Colon (tissue), 2 donors: ENCODE data around the gene PPP1R7.
"Not testable (repeated sequence)": the region's sequence is repeated elsewhere in the genome, so short reads cannot be mapped to it uniquely, and the experiment has no call there.

Source experiments
- FAIRE-seq: peaks from 2 replicates; lab custom pipeline; 2012; peaks lifted over from hg19 to GRCh38; lab: Jason Lieb, UNC
- donor health status: control.
- donor health status: control.

Gene PPP1R7

DNA sequence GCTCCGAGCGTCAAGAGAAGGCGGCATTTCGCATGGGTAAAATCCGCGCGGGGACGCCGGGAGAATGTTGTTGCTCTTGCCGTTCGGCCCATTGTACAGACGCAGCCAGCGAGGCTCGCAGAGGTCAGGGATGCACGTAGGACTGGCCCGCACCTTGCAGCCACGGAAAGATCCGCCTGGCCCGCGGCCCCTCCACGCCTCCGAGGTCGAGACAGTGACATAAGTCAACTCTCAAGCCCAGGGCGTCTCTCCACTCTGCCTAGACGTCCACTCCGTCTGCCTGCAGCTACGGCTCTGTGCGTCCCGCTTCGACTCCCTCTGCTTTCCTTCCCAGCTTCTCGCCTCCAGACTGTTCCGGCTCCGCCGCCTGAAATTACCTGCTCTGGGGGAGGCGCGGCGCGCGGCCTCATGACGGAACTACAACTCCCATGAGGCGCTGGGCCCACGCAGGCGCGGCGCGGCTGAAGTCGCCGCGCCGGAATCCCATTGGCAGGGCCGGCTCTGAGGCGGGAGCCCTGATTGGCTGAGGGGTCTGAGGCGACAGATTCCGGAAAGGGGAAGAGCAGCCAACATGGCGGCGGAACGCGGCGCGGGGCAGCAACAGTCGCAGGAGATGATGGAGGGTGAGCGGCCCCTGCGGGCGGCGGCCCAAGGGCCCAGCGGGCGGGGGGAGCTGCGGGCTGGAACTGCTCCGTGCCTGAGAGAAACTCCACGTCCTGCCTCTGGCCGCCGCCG lies at the start of gene PPP1R7:
TSS of gene PPP1R7 (plus strand) at position 543 of the 735 bp plus-strand sequence. CDS start at position 572, 29 bp downstream.
- FAIRE-seq, result no peak

- no peak for FAIRE-seq
These were observed 47.9 kb upstream of the PPP1R7 start, which contains the start of gene MTERF4 for GRCh38 chr2:241102239-241102803. MTERF4 (minus strand) TSS chr2:241102287; CDS start chr2:241102273, 14 bp downstream.

GRCh38 chr2:241103176-241103595 lies 47.1 kb upstream of the PPP1R7 start:
- no peak for FAIRE-seq

DNA sequence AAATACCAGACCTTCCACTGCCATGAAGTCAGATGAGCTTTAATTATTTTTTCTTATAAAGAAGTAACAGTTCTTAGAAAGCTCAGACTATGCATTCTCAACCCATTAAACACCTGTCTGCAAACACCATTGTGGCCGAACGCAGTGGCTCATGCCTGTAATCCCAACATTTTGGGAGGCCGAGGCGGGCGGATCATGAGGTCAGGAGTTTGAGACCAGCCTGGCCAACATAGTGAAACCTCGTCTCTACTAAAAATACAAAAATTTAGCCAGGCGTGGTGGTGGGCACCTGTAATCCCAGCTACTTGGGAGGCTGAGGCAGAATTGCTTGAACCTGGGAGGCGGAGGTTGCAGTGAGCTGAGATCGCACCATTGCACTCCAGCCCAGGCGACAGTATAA lies 45.7 kb upstream of the PPP1R7 start:
- FAIRE-seq, result not testable (repeated sequence)

GRCh38 chr2:241105641-241106040 lies 44.6 kb upstream of the PPP1R7 start:
- FAIRE-seq, result no peak

DNA sequence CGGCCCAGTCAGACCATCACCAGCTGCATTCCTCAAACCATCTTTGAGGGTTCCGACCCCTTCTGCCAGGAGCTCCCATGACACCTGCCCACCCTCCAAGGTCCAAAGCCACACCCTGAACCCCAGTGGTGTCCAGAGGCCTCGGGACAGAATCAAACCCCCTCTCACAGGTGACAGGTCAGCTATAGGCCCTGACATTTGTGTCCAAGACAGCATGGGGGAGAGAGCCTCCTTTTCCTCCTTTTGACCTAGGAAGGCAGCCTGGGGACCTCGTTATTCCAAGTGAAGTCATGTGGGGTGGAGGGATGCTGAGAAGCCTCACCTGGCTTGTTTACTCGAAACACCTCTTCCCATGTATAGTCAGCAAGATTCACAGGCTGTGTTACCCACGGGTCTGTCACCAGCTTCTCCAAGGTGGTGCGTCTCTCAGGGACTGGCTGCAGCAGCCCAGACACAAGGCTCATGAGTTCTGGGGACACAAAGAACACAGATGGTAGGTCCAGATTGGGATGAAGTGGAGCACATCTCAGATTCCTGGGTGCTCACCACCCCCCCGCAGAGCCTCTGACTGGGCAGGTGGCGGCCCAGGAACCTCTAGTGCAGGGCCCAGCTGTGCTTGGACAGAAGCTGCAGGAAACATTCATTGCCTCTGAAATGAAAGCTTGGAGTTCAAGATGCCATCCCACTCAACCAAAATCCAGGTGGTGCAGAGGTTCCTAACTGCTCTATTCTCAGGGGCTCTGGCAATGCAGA lies 43.1 kb upstream of the PPP1R7 start:
- FAIRE-seq, result no peak

DNA sequence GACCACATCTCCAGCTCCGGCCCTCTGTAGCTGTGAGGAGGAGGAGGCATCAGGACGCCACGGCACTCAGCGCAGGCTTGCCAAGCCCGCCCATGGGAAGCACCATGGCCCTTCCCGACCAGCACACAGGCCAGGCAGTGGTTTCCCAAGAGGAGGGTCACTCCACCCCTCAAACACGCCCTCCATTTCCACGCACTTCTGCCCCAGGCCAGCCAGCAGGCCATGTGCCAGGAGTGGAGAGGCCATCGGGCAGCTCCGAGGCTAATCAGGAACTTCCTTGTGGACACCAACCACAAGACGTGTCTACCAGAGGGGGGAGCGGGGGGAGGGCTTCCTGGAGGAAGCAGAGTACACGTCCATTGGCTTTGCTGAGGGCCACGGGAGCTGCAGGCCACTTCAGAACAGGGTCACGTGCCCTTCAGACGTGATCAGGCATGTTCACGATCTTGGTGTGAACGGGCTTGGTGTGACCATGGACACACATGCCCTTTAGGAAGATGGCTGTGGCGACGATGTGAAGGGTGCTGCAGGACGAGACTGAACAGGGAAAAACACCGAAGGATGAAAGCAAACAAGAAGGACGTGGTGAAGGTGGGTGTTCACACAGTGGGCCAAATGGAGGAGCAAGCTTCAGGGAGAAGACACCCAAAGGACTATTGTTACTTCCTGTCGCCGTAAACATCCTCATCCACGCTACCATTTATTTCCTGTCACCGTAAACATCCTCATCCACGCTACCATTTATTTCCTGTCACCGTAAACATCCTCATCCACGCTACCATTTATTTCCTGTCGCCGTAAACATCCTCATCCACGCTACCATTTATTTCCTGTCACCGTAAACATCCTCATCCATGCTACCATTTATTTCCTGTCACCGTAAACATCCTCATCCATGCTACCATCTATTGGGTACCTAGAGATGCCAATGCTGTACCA lies 41.7 kb upstream of the PPP1R7 start:
- peak; percentile 87 for FAIRE-seq

DNA sequence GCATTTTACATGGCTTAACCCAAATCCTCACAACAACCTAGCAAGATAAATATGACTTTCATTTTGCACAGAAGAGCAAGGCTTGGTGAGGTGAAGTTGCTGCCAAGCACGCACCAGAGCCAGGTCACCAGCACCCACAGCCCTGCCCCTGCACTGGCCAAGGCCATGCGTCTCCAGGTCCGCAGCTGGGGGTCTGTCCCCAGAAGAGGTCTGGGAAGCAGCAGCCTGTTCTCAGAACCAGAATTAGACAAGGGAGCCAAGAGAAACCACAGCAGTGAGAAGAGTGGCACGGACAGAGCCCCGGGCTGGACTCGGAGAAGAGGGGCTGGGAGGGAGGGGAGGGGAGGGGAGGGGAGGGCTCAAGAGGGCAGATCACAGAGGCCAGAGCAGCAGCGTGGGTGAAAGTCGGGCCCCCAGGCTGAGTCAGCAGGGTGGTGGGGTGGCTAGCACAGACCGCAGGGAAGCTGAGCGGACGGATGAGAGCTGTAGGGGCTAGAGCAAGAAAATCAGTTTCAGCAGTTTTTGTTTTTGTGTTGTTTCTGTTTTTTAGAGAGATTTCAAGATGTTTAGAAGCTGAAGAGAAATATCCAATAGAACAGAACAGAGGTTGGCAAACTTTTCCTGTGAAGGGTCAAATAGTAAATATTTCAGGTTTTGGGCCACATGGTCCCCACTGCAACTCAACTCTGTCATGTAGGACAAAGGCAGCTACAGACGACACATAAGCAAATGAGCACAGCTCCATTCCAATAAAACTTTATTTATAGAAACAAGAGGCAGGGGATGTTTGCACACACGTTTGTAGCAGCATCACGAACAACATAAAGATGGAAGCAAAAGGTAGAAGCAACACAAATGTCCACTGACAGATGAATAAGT lies 40.8 kb upstream of the PPP1R7 start:
- no peak for FAIRE-seq

DNA sequence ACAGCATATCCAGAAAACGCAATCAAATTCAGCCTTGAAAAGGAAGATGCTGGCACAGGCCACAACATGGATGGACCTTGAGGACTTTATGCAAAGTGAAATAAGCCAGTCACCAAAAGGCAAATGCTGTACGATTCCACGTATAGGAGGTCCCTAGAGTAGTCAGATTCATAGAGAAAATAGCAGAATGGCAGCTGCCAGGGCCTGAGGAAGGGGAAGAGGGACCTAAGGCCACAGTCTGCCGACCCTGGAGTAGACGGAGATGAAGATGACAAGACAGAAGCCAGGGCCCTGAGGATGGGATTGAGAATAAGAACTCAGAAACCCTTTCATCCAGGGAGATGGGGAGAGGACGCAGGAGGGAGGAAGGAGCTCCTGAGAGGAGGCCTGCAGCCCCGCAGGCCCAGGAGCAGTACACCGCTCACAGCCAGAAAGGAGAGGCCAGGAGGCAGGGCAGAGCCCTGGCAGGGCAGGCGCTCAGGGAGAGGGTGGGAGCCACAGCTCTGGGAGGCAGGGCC lies 40.1 kb upstream of the PPP1R7 start:
- FAIRE-seq, result no peak

- FAIRE-seq, result no peak
These were observed 39.4 kb upstream of the PPP1R7 start for GRCh38 chr2:241110607-241111439.

GRCh38 chr2:241111440-241111805 lies 38.8 kb upstream of the PPP1R7 start:
- no peak for FAIRE-seq

GRCh38 chr2:241112046-241112445 lies 38.2 kb upstream of the PPP1R7 start:
- no peak for FAIRE-seq

GRCh38 chr2:241112592-241112991 lies 37.7 kb upstream of the PPP1R7 start:
- no peak for FAIRE-seq

DNA sequence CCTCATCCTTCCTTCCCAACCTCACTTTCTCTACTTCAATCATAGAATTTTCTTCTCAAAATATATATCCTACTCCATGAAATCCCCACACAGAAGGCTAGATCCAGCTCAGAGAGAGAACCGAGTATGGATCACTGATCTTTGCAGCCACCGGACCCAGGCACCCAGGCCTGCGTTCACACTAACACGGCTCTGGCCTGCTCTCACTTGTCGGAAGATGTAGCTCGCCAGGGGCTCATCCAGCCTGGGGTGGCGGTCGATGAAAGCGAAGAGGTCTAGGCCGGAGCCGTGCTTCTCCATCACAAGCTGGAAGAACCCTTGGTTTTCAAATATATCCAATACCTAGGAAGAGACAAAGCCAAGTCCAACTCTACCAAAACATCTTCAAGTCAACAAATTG lies 35.4 kb upstream of the PPP1R7 start:
- FAIRE-seq, result no peak

GRCh38 chr2:241115361-241115760 lies 34.9 kb upstream of the PPP1R7 start:
- FAIRE-seq, result no peak

DNA sequence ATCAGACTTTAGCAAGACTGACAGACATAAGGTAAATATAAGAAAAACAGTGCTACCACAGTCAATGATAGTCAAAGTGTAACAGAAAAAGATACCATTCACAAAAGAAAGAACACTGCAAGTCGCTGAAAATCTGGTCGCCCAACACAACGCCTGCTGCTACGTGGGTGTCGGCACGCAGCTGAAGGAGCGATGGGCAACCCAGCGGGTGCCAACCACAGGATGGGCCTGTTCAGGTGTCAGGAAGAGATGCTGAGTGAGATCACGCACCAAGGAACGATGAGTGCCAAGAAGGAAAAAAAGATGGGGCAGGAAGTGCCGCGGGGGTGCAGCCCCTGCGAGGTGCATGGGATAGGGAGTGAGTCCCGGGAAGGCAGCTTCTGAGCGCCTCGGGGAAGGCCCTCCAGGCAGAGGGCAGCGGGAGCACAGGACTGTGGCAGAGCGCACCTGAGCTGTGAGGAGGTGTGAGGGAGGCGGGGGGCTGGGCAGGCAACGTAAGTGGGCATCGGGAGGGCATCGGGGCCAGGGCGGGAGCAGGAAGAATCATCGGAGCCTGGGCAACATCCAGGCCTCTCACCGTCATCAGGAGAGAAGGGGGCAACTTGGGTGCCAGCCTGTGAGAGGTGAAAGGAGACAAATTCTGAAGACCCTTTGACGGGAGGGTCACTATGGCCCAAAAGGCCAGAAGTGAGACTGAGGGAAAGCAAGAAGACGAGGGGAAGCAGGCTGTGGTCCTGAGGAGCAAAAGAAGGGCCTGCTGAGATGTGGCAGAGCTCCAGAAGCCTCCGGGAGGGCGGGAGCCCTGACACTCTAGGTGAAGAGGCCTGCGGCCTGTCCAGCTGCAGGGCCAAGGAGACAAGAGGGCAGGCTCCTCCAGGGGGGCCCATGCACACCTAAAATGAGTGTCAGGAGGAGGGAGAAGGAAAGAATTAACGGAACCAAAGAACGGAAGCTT lies 33.4 kb upstream of the PPP1R7 start:
- FAIRE-seq, result no peak

- FAIRE-seq, result no peak
These were observed 31.3 kb upstream of the PPP1R7 start for GRCh38 chr2:241118737-241119505.

DNA sequence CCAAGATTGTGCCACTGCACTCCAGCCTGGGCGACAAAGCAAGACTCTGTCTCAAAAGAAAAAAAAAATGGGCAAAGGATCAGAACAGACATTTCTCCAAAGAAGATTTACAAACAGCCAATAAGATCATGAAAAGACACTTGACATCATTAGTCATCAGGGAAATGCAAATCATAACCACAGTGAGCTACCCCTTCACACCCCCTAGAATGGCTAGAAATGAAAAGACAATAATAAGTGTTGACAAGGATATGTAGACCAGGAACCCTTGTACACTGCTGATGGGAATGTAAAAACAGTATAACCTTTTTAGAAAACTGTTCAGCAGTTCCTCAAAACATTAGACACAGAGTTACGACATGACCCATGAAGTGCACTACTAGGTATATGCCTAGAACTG lies 29.8 kb upstream of the PPP1R7 start:
- no peak for FAIRE-seq
